ENCODE data around the gene R3HDM4. TPM values are rescaled to one million over a fixed set of nuclear protein-coding genes. Genes with fewer than 3 reads are reported as not detected.
A peak's percentile ranks its signal among the peaks of the same experiment; 100 is the strongest.

R3HDM4 gene
- total and polyA plus RNA-seq, 4 donors, result 14.1 to 72.4 (median 20.2) TPM

DNA sequence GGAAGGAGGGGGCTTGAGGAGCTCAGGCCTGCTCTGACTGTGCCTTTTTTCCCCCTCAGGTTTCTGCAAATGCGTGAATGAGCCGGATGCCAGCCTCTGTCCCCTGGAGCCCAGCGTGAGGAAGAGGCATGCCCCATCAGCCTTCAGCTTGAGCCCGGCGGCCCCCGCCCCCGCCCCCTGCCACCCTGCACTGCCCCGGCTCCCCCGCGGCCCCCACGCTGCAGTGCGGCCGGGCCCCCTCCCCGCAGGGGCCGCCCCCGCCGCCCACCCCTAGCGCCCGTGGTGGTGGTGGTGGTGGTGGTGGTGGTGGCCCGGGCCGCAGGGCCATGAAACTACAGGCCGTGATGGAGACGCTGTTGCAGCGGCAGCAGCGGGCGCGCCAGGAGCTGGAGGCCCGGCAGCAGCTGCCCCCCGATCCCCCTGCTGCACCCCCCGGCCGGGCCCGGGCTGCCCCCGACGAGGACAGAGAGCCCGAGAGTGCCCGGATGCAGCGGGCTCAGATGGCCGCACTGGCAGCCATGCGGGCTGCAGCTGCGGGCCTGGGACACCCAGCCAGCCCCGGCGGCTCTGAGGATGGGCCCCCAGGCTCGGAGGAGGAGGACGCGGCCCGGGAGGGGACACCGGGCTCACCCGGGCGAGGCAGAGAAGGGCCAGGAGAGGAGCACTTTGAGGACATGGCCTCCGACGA lies 16.3 kb upstream of the R3HDM4 start:
- Histone ChIP-seq H3K27me3 (ENCODE audit: control insufficient read depth in 4 of 4, insufficient read depth in 4 of 4, low read length in 3 of 4) (no peaks in the 10 kb centered on the region), H3K9me3 (ENCODE audit: control insufficient read depth in 4 of 4, low read length in 3 of 4) (no peaks in the 10 kb centered on the region), H3K9ac (ENCODE audit: low read depth in 1 of 2, low read length in 2 of 2) (no peak overlapping the region), H3K36me3 (ENCODE audit: control insufficient read depth in 4 of 4, insufficient read depth in 3 of 4, low read depth in 1 of 4, low read length in 3 of 4) (no peaks in the 10 kb centered on the region), H3K4me3 (ENCODE audit: low read depth in 1 of 3, low read length in 3 of 3) (no peak overlapping the region), H3K27ac (ENCODE audit: low read depth in 1 of 2, low read length in 2 of 2) (no peak overlapping the region), H3K4me1 (ENCODE audit: control insufficient read depth in 4 of 4, insufficient read depth in 4 of 4, low read length in 3 of 4) (peaks cover 18 to 53% (median 31%) of the 10 kb centered on the region in 4 donors)
- TF ChIP-seq, protein P1, sequence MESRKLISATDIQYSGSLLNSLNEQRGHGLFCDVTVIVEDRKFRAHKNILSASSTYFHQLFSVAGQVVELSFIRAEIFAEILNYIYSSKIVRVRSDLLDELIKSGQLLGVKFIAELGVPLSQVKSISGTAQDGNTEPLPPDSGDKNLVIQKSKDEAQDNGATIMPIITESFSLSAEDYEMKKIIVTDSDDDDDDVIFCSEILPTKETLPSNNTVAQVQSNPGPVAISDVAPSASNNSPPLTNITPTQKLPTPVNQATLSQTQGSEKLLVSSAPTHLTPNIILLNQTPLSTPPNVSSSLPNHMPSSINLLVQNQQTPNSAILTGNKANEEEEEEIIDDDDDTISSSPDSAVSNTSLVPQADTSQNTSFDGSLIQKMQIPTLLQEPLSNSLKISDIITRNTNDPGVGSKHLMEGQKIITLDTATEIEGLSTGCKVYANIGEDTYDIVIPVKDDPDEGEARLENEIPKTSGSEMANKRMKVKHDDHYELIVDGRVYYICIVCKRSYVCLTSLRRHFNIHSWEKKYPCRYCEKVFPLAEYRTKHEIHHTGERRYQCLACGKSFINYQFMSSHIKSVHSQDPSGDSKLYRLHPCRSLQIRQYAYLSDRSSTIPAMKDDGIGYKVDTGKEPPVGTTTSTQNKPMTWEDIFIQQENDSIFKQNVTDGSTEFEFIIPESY (IDR thresholded peaks at IDR 0.05), result no peak
- TF ChIP-seq FOXA2 (IDR thresholded peaks at IDR 0.05), result no peak
- TF ChIP-seq SP1 (IDR thresholded peaks at IDR 0.05), result no peak
- TF ChIP-seq GABPA (IDR thresholded peaks at IDR 0.05 in 1 of 2, conservative IDR thresholded peaks at IDR 0.05 in 1 of 2), result no peak
- TF ChIP-seq, protein P2, sequence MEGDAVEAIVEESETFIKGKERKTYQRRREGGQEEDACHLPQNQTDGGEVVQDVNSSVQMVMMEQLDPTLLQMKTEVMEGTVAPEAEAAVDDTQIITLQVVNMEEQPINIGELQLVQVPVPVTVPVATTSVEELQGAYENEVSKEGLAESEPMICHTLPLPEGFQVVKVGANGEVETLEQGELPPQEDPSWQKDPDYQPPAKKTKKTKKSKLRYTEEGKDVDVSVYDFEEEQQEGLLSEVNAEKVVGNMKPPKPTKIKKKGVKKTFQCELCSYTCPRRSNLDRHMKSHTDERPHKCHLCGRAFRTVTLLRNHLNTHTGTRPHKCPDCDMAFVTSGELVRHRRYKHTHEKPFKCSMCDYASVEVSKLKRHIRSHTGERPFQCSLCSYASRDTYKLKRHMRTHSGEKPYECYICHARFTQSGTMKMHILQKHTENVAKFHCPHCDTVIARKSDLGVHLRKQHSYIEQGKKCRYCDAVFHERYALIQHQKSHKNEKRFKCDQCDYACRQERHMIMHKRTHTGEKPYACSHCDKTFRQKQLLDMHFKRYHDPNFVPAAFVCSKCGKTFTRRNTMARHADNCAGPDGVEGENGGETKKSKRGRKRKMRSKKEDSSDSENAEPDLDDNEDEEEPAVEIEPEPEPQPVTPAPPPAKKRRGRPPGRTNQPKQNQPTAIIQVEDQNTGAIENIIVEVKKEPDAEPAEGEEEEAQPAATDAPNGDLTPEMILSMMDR (IDR thresholded peaks at IDR 0.05; ENCODE audit: low read depth, low read length, missing input control), result no peak
- TF ChIP-seq EGR1 (IDR thresholded peaks at IDR 0.05; ENCODE audit: low read depth in 2 of 2), result no peak
- no peak for TF ChIP-seq TAF1 (conservative IDR thresholded peaks at IDR 0.05)
- TF ChIP-seq HNF4A (conservative IDR thresholded peaks at IDR 0.05), result no peak
- TF ChIP-seq, protein P3, sequence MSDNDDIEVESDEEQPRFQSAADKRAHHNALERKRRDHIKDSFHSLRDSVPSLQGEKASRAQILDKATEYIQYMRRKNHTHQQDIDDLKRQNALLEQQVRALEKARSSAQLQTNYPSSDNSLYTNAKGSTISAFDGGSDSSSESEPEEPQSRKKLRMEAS (IDR thresholded peaks at IDR 0.05), result no peak
- 96% methylated on average over 51 of the region's 51 CpGs for WGBS
- DNase-seq (ENCODE audit: low spot score), result no peak

DNA sequence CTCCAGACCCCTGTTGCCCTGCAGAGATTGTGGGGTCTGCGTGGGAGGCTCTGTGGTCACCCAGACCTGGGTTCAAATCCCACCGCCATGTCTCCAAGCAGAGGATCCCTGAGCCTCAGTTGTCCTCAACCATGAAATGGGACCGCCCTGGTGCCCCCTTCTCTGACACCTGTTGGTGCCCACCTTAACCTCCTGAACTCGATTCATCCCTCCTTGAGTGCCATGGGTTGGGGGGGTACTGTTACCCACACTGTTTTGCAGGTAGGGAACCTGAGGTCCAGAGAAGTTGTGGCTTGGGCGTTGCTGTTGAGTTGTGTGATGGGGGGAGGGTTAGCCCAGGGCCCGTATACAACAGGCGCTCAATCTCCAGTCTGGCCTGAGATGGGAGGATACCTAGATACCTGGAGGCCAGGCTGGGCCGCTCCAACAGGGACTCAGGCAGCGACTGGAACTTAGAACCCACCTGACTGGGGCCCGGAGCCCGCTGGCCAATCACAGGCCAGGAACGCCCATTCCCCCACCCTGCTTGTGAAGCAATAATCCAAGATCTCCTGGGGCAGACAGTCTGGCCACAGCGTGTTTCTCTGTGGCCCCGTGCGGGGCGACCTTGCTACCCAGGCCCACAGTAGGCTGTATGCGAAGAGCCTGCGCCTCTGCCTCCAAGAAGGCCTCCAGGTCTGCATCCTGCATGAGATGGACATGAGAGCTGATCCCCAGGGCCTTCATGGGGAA lies 15.6 kb upstream of the R3HDM4 start:
- Histone ChIP-seq H3K9me3 (ENCODE audit: control insufficient read depth in 4 of 4, low read length in 3 of 4) (no peaks in the 10 kb centered on the region), H3K4me3 (ENCODE audit: low read depth in 1 of 3, low read length in 3 of 3) (no peak overlapping the region), H3K27ac (ENCODE audit: low read depth in 1 of 2, low read length in 2 of 2) (no peak overlapping the region), H3K4me1 (ENCODE audit: control insufficient read depth in 4 of 4, insufficient read depth in 4 of 4, low read length in 3 of 4) (peaks cover 11 to 46% (median 26%) of the 10 kb centered on the region in 4 donors), H3K9ac (ENCODE audit: low read depth in 1 of 2, low read length in 2 of 2) (no peak overlapping the region), H3K27me3 (ENCODE audit: control insufficient read depth in 4 of 4, insufficient read depth in 4 of 4, low read length in 3 of 4) (no peaks in the 10 kb centered on the region), H3K36me3 (ENCODE audit: control insufficient read depth in 4 of 4, insufficient read depth in 3 of 4, low read depth in 1 of 4, low read length in 3 of 4) (no peaks in the 10 kb centered on the region)
- 78% methylated on average over 18 of the region's 18 CpGs for WGBS
- peak; percentile 64 for DNase-seq (ENCODE audit: low spot score)
- TF ChIP-seq, protein P4, sequence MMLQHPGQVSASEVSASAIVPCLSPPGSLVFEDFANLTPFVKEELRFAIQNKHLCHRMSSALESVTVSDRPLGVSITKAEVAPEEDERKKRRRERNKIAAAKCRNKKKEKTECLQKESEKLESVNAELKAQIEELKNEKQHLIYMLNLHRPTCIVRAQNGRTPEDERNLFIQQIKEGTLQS (IDR thresholded peaks at IDR 0.05), result no peak
- TF ChIP-seq RAD21 (IDR thresholded peaks at IDR 0.05) (no peak), EGR1 (IDR thresholded peaks at IDR 0.05; ENCODE audit: low read depth in 2 of 2) (no peak), JUND (IDR thresholded peaks at IDR 0.05) (no peak), HNF4A (conservative IDR thresholded peaks at IDR 0.05) (no peak), GABPA (IDR thresholded peaks at IDR 0.05 in 1 of 2, conservative IDR thresholded peaks at IDR 0.05 in 1 of 2) (no peak), FOXA2 (IDR thresholded peaks at IDR 0.05) (no peak), RXRA (IDR thresholded peaks at IDR 0.05) (no peak), HNF4G (IDR thresholded peaks at IDR 0.05) (no peak), YY1 (IDR thresholded peaks at IDR 0.05) (no peak)
- TF ChIP-seq, protein P3 (IDR thresholded peaks at IDR 0.05), result no peak
- TF ChIP-seq, protein P2 (IDR thresholded peaks at IDR 0.05; ENCODE audit: low read depth, low read length, missing input control), result no peak

All from liver (tissue), 9 donors.